H1 (cell line): ENCODE data around the gene TXNDC11. TPM values are rescaled to one million over a fixed set of nuclear protein-coding genes. Genes with fewer than 3 reads are reported as not detected.

Experiments
- EGR1 ChIP-seq: IDR thresholded peaks from 2 replicates; pipeline ENCODE4 v1.6.1; 2011; ENCODE audit warnings: low read depth, low read length, borderline replicate concordance
- EZH2 ChIP-seq: fragments of 200-600 bp; sonication (generic); IDR thresholded peaks from 2 replicates; pipeline ENCODE4 v1.7.1; 2012; ENCODE audit warnings: low read depth, mild to moderate bottlenecking, moderate library complexity, low read length, inconsistent platforms; ENCODE audit not compliant: severe bottlenecking
- MAFK ChIP-seq: IDR thresholded peaks from 2 replicates; pipeline ENCODE4 v1.6.1; 2012; ENCODE audit warnings: low read depth, mild to moderate bottlenecking, improper control_type of control experiment, low read length
- SIRT6 ChIP-seq: IDR thresholded peaks from one replicate; pipeline ENCODE4 v1.7.1; 2012; ENCODE audit warnings: low read length, inconsistent platforms
- polyA plus RNA-seq, 7 experiments: library from polyadenylated mRNA; depleted of rRNA in 3 of 7; stranded (reverse) in 5 of 7; unstranded in 2 of 7; fragments of >200 nt in 5 of 7; fragments of 200-250 nt in 2 of 7; gene quantifications; 1 replicate in 5 of 7; 2 replicates in 1 of 7; 4 replicates in 1 of 7; pipeline versions ENCODE4 v1.2.1 to v1.2.3, GENCODE V29; 2011 to 2013; ENCODE audit warnings: missing spikeins in 2 of 7, mixed read lengths in 2 of 7
- total RNA-seq: library from RNA; stranded (reverse); fragmentation: NEBNext Ultra II Directional; extraction: Animal tissue kit (Norgen Biotek cat#: 25700); gene quantifications from 2 replicates; pipeline ENCODE4 v1.2.1, GENCODE V29; 2021

The TXNDC11 gene
- total and polyA plus RNA-seq, 2 of the 8 experiments (the other 6 are each of a cell fraction or from before 2014, with no cell fraction given): 13.5 to 13.8 TPM

DNA sequence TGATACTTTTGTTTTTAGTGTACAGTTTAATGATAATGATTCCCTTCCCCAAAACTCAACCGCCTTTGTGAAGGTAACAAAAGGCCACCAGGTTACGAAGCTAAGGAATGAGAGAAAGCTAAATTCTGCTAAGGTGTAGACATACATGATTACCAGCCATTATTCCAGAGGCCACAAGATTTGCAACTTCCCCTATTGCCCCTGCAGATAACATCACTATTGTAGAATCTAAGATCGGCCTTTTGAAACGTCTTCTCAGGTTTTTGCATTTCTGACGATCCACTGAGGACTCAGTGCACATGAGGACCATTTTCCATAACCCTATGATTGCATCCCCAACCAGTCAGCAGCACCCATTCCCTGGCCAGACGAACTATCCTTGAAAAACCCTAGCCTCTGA lies 108.3 kb downstream of the TXNDC11 start (continued):
- TF ChIP-seq MAFK (no peak), EGR1 (no peak), SIRT6 (no peak), EZH2 (no peak)
